Adipose tissue (tissue), 3 donors: ENCODE measurements around the gene CTTNBP2. TPM values are rescaled to one million over a fixed set of nuclear protein-coding genes. Genes with fewer than 3 reads are reported as not detected.

ENCODE experiments used
- H3K27ac ChIP-seq: one replicate; pipeline ENCODE4 v1.5.1; 2013; ENCODE audit warnings: low read depth, low read length
- WGBS, 3 donors: extraction: QIAGEN DNeasy Blood & Tissue Kit; methylation state at CpG; one replicate each; pipeline ENCODE4 v1.1.7; 2013; 5-methylcytosine and 5-hydroxymethylcytosine counted together
- polyA plus RNA-seq, 3 donors: library from polyadenylated mRNA; stranded (reverse); fragments of 200-250 nt; gene quantifications; one replicate each; pipeline ENCODE4 v1.2.3, GENCODE V29; 2013
- donor health status: healthy with polysubstance abuse.
- donor health status: Bipolar disorder and iron deficiency.
- donor health status: healthy.

The CTTNBP2 gene
- polyA plus RNA-seq, 3 donors = 3.4 to 9.2 (median 3.4) TPM

- no peak overlapping the region for H3K27ac ChIP-seq
- WGBS, 3 donors = 51 to 72% (median 54%) methylated on average over 5 of the region's 5 CpGs
These were observed 190.4 kb downstream of the CTTNBP2 start for GRCh38 chr7:117682681-117683385.

GRCh38 chr7:117679120-117679519 is 194.1 kb downstream of the CTTNBP2 start:
- no peak overlapping the region for H3K27ac ChIP-seq
- 72 to 89% (median 81%) methylated on average over 3 of the region's 3 CpGs for WGBS, 3 donors

- H3K27ac ChIP-seq = no peak overlapping the region
- 55 to 70% (median 61%) methylated on average over 3 of the region's 3 CpGs for WGBS, 3 donors
These were observed 197.5 kb downstream of the CTTNBP2 start for GRCh38 chr7:117675497-117676435.

- WGBS, 3 donors = 5 to 24% (median 20%) methylated on average over 3 of the region's 3 CpGs
- H3K27ac ChIP-seq = no peak overlapping the region
These were observed 198.6 kb downstream of the CTTNBP2 start for GRCh38 chr7:117674617-117675016.

- H3K27ac ChIP-seq = no peak overlapping the region
These were observed 199.4 kb downstream of the CTTNBP2 start for GRCh38 chr7:117673839-117674238.

GRCh38 chr7:117673367-117673766 is 199.9 kb downstream of the CTTNBP2 start:
- 45 to 86% (median 66%) methylated on average over 14 of the region's 14 CpGs for WGBS, 3 donors
- H3K27ac ChIP-seq = no peak overlapping the region

GRCh38 chr7:117672453-117672852 is 200.8 kb downstream of the CTTNBP2 start:
- no peak overlapping the region for H3K27ac ChIP-seq
- WGBS, 3 donors = 33 to 56% (median 49%) methylated on average over 1 of the region's 1 CpG

- WGBS, 3 donors = 64 to 71% (median 69%) methylated on average over 4 of the region's 4 CpGs
These were observed 203.4 kb downstream of the CTTNBP2 start for GRCh38 chr7:117669818-117670217.

GRCh38 chr7:117667456-117667855 is 205.8 kb downstream of the CTTNBP2 start:
- no peak overlapping the region for H3K27ac ChIP-seq
- 61 to 79% (median 75%) methylated on average over 2 of the region's 2 CpGs for WGBS, 3 donors

More at GRCh38 chr7:117669818-117670217, 203.4 kb downstream of the CTTNBP2 start:
- H3K27ac ChIP-seq = no peak overlapping the region

GRCh38 chr7:117666689-117667088 is 206.6 kb downstream of the CTTNBP2 start:
- WGBS, 3 donors = 76 to 91% (median 82%) methylated on average over 6 of the region's 6 CpGs
- H3K27ac ChIP-seq = no peak overlapping the region

GRCh38 chr7:117666031-117666430 is 207.2 kb downstream of the CTTNBP2 start:
- no peak overlapping the region for H3K27ac ChIP-seq
- 61 to 74% (median 74%) methylated on average over 1 of the region's 1 CpG for WGBS, 3 donors

- no peak overlapping the region for H3K27ac ChIP-seq
These were observed 207.9 kb downstream of the CTTNBP2 start for GRCh38 chr7:117665368-117665767.

GRCh38 chr7:117664047-117664446 is 209.2 kb downstream of the CTTNBP2 start:
- 66 to 88% (median 83%) methylated on average over 3 of the region's 3 CpGs for WGBS, 3 donors
- H3K27ac ChIP-seq = no peak overlapping the region

GRCh38 chr7:117661328-117661727 is 211.9 kb downstream of the CTTNBP2 start:
- WGBS, 3 donors = 77 to 87% (median 79%) methylated on average over 2 of the region's 2 CpGs

More at GRCh38 chr7:117661328-117661727, 211.9 kb downstream of the CTTNBP2 start:
- H3K27ac ChIP-seq = no peak overlapping the region
